ENCODE measurements around the gene AZU1. TPM values are rescaled to one million over a fixed set of nuclear protein-coding genes. Genes with fewer than 3 reads are reported as not detected.
A peak's percentile ranks its signal among the peaks of the same experiment; 100 is the strongest.
"Not testable (repeated sequence)": the region's sequence is repeated elsewhere in the genome, so short reads cannot be mapped to it uniquely, and the experiment has no call there.

AZU1 gene
- total and polyA plus RNA-seq, 7 donors = 0.03 to 1.1 (median 0.36) TPM; not detected in 4

DNA sequence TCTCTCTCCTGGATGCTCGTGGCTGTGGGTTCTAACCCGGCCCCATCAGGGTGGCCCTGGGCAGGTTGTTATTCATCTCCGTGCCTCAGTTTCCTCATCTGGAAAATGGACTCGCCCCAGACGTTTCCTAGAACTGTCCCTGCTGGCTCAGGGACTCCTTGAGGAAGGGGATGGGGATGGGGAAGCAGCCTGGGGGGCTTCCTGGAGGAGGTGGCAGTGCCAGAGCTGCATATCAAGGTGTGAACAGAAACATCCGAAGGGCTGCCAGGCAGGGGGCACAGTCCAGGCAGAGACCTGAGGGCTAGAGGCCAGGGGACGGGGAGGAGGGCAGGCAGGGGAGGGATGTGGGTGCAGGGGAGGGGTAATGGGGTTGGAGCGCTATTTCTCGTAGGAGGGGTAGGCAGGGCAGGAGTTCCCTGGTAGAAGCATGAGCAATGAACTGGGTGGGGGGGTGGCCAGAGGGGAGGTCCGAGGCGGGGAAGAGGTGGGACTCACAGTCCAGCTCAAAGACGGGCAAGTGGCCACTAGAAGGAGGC lies 20.8 kb downstream of the AZU1 start:
- peaks cover 17 to 73% (median 52%) of the 10 kb centered on the region in 3 donors for H3K27me3 ChIP-seq
- H3K36me3 ChIP-seq = no peaks in the 10 kb centered on the region
- DNase-seq = no peak
- no peak for TF ChIP-seq POLR2AphosphoS5 (IDR thresholded peaks at IDR 0.05)
- no peak for TF ChIP-seq EP300 (IDR thresholded peaks at IDR 0.05)
- no peak for TF ChIP-seq POLR2A (IDR thresholded peaks at IDR 0.05)
- TF ChIP-seq, protein P1, sequence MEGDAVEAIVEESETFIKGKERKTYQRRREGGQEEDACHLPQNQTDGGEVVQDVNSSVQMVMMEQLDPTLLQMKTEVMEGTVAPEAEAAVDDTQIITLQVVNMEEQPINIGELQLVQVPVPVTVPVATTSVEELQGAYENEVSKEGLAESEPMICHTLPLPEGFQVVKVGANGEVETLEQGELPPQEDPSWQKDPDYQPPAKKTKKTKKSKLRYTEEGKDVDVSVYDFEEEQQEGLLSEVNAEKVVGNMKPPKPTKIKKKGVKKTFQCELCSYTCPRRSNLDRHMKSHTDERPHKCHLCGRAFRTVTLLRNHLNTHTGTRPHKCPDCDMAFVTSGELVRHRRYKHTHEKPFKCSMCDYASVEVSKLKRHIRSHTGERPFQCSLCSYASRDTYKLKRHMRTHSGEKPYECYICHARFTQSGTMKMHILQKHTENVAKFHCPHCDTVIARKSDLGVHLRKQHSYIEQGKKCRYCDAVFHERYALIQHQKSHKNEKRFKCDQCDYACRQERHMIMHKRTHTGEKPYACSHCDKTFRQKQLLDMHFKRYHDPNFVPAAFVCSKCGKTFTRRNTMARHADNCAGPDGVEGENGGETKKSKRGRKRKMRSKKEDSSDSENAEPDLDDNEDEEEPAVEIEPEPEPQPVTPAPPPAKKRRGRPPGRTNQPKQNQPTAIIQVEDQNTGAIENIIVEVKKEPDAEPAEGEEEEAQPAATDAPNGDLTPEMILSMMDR (IDR thresholded peaks at IDR 0.05) = no peak
- intact Hi-C loops (cut with DNase I) = no loop called here
- peak overlapping the region; percentile 23 to 54 (median 42) for H3K27ac ChIP-seq
- H3K4me3 ChIP-seq = no peak overlapping the region
- WGBS, 2 donors = 28 to 43% methylated on average over 12 of the region's 12 CpGs
- H3K9me3 ChIP-seq = no peaks in the 10 kb centered on the region
- peaks cover 0 to 52% (median 38%) of the 10 kb centered on the region in 4 donors for H3K4me1 ChIP-seq

DNA sequence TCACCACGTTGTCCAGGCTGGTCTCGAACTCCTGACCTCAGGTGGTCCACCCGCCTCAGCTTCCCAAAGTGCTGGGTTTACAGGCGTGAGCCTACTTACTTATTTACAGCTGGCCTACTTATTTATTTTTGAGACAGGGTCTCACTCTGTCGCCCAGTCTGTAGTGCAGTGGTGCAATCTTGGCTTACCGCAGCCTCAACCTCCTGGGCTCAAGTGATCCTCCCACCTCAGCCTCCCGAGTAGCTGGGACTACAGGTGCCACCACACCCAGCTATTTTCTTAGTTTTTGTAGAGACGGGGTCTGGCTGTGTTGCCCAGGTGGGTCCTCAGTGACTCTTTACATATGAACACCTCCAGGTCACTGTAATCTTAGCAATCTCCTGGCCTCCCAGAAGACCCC lies 21.6 kb downstream of the AZU1 start:
- DNase-seq; H3K9me3 ChIP-seq; H3K4me3 ChIP-seq; H3K36me3 ChIP-seq; intact Hi-C loops (cut with DNase I): not testable (repeated sequence)
- Histone ChIP-seq H3K4me1 (peaks cover 0 to 45% (median 32%) of the 10 kb centered on the region in 4 donors), H3K27me3 (peaks cover 14 to 71% (median 51%) of the 10 kb centered on the region in 3 donors), H3K27ac (peak overlapping the region in 3 of 4 donors; percentile 23 to 54 (median 24))
- WGBS, 2 donors = 59 to 81% methylated on average over 8 of the region's 8 CpGs

DNA sequence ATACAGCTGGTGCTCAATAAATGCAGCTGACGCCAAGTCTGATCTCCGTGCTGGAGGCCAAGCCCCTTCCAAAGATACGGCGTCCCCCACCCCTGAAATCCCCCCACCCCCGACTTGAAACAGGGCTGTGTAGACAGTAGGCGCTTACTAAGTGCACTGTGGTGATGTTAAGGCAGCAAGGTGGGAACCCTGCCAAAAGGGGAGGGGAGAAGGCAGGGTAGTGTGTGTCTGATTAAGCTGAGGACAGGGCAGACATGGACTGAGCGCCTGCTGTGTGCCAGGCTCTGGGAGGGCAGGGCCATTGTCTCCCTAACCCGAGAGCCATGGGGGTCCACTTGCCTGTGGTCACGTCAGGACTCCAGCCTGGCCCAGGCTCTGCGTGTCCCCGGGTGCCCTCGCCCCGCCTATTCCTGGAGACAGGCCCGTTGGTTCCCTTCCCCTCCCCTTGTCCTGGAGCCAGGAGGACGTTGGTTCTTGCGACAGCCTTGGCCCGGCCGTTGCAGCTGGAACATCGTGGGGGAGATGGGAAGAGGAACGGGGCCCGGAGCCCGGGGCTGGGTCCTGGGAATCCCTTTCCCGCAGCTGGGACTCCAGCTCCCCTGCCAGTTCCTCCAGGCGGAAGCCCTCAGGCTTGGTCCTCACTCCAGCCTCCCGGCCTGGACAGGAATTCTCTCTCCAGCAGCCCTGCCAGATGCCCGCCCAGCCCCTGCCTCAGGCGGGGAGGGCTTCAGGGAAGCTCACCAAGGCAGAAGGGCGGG lies 22.8 kb downstream of the AZU1 start:
- peak; percentile 75 to 89 (median 86) for TF ChIP-seq POLR2AphosphoS5 (IDR thresholded peaks at IDR 0.05)
- TF ChIP-seq EP300 (IDR thresholded peaks at IDR 0.05) = peak in 3 of 4 donors; percentile 62 to 80 (median 69)
- no peak for TF ChIP-seq POLR2A (IDR thresholded peaks at IDR 0.05)
- TF ChIP-seq, protein P1 (IDR thresholded peaks at IDR 0.05) = no peak
- no peaks in the 10 kb centered on the region for H3K36me3 ChIP-seq
- 14 to 26% methylated on average over 28 of the region's 28 CpGs for WGBS, 2 donors
- H3K27me3 ChIP-seq = peaks cover 15 to 69% (median 42%) of the 10 kb centered on the region in 3 donors
- DNase-seq = peak; percentile 98
- H3K4me1 ChIP-seq = peaks cover 0 to 45% (median 32%) of the 10 kb centered on the region in 4 donors
- peak overlapping the region in 3 of 4 donors; percentile 3 to 30 (median 16) for H3K4me3 ChIP-seq
- H3K9me3 ChIP-seq = no peaks in the 10 kb centered on the region
- intact Hi-C loops (cut with DNase I) = loop anchor here (5.0 kb wide), 1 partner anchor 53 kb away; the partner anchor contains the start of gene PTBP1
- H3K27ac ChIP-seq = peak overlapping the region; percentile 77 to 83 (median 79)

DNA sequence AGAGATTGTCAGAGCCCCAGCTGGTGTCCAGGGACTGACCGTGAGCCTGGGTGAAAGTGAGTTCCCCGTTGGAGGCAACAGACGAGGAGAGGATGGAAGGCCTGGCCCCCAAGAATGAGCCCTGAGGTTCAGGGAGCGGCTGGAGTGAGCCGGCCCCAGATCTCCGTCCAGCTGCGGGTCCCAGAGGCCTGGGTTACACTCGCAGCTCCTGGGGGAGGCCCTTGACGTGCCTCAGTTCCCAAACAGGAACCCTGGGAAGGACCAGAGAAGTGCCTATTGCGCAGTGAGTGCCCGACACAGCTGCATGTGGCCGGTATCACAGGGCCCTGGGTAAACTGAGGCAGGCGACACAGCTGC lies 23.3 kb downstream of the AZU1 start:
- peaks cover 0 to 45% (median 32%) of the 10 kb centered on the region in 4 donors for H3K4me1 ChIP-seq
- H3K36me3 ChIP-seq = no peaks in the 10 kb centered on the region
- peaks cover 15 to 69% (median 36%) of the 10 kb centered on the region in 3 donors for H3K27me3 ChIP-seq
- no peaks in the 10 kb centered on the region for H3K9me3 ChIP-seq
- DNase-seq = no peak
- H3K4me3 ChIP-seq = peak overlapping the region in 3 of 4 donors; percentile 3 to 30 (median 16)
- WGBS, 2 donors = 28 to 48% methylated on average over 13 of the region's 13 CpGs
- TF ChIP-seq, protein P1 (IDR thresholded peaks at IDR 0.05) = no peak
- TF ChIP-seq POLR2AphosphoS5 (IDR thresholded peaks at IDR 0.05) = no peak
- H3K27ac ChIP-seq = peak overlapping the region; percentile 77 to 83 (median 79)
- intact Hi-C loops (cut with DNase I) = loop anchor here (5.0 kb wide), 1 partner anchor 54 kb away; the partner anchor contains the start of gene PTBP1

All from sigmoid colon (tissue), 7 donors.